Endothelial cell of umbilical vein (primary cell): ENCODE data around the gene KCNQ5. TPM values are rescaled to one million over a fixed set of nuclear protein-coding genes. Genes with fewer than 3 reads are reported as not detected.

Experiments
- BruUV-seq: library from RNA; stranded (reverse); fragments of 400-500 nt; replicated peaks from 2 replicates; lab custom pipeline; 2021; lab: Mats Ljungman, UMichigan
- CTCF ChIA-PET: fragments of 300-600, 350-600 bp; sonication (Branson Sonifier 250); formaldehyde crosslinking; loops from one replicate; lab custom pipeline; 2021; ENCODE audit warnings: antibody characterized with exemption, inconsistent platforms; lab: Charles Lee
- POLR2A ChIA-PET: fragments of 300-600, 350-600 bp; sonication (Branson Sonifier 250); formaldehyde crosslinking; loops from one replicate; lab custom pipeline; 2021; ENCODE audit warnings: antibody characterized with exemption, inconsistent platforms; lab: Charles Lee
- DNase-seq: peaks from one replicate; pipeline ENCODE4 v3.0.0-alpha.2; 2011; ENCODE audit warnings: low read depth, low spot score
- FAIRE-seq: peaks from 2 replicates; lab custom pipeline; 2011; peaks lifted over from hg19 to GRCh38; lab: Jason Lieb, UNC
- H2AFZ ChIP-seq: 2 replicates; pipeline ENCODE4 v1.6.0; 2012; ENCODE audit warnings: low read depth, low read length, control low read depth, inconsistent platforms
- H3K27ac ChIP-seq: 2 replicates; pipeline ENCODE4 v1.5.1; 2011; ENCODE audit warnings: low read depth, mild to moderate bottlenecking, control low read depth, low read length, moderate library complexity; ENCODE audit not compliant: insufficient read depth
- H3K27me3 ChIP-seq, 2 experiments: 2 replicates each; pipeline versions ENCODE4 v1.6.0 to v1.6.1; 2011; ENCODE audit warnings: low read length in 2 of 2, mixed read lengths in 1 of 2; ENCODE audit not compliant: control insufficient read depth in 2 of 2, insufficient read depth in 2 of 2
- H3K36me3 ChIP-seq, 2 experiments: 2 replicates in 1 of 2; 3 replicates in 1 of 2; pipeline ENCODE4 v1.5.1; 2011; ENCODE audit warnings: low read length in 2 of 2, mild to moderate bottlenecking in 1 of 2, moderate library complexity in 1 of 2; ENCODE audit not compliant: control insufficient read depth in 2 of 2, insufficient read depth in 2 of 2; ENCODE audit errors: extremely low read depth in 1 of 2
- H3K4me1 ChIP-seq: 3 replicates; pipeline ENCODE4 v1.5.1; 2011; ENCODE audit warnings: mild to moderate bottlenecking, low read length; ENCODE audit not compliant: control insufficient read depth, insufficient read depth; ENCODE audit errors: extremely low read depth
- H3K4me2 ChIP-seq: 2 replicates; pipeline ENCODE4 v1.6.1; 2011; ENCODE audit warnings: low read length, control low read depth, mixed read lengths; ENCODE audit not compliant: insufficient read depth
- H3K4me3 ChIP-seq, 3 experiments: fragments of 200-600 bp in 1 of 3; sonication (generic), shearing (Covaris generic) in 1 of 3; replicated peaks in 1 of 3; 2 replicates each; pipeline ENCODE4 v1.5.1; 2011 to 2016; ENCODE audit warnings: control low read depth in 3 of 3, low read length in 3 of 3, mild to moderate bottlenecking in 2 of 3, inconsistent platforms in 1 of 3, low read depth in 1 of 3, moderate library complexity in 1 of 3; ENCODE audit not compliant: insufficient read depth in 1 of 3
- H3K79me2 ChIP-seq: 2 replicates; pipeline ENCODE4 v1.6.0; 2012; ENCODE audit warnings: low read length, inconsistent platforms; ENCODE audit not compliant: control insufficient read depth, insufficient read depth
- H3K9ac ChIP-seq: replicated peaks from 2 replicates; pipeline ENCODE3; 2011; ENCODE audit warnings: low read length, control low read depth; ENCODE audit not compliant: insufficient read depth; ENCODE audit errors: extremely low read depth
- H3K9me1 ChIP-seq: replicated peaks from 3 replicates; pipeline ENCODE4 v1.6.0; 2011; ENCODE audit warnings: mild to moderate bottlenecking, low read length; ENCODE audit not compliant: control insufficient read depth, insufficient read depth; ENCODE audit errors: extremely low read depth
- H3K9me3 ChIP-seq: replicated peaks from 2 replicates; pipeline ENCODE4 v1.5.1; 2012; ENCODE audit warnings: low read length, inconsistent platforms; ENCODE audit not compliant: control insufficient read depth, insufficient read depth
- H4K20me1 ChIP-seq: replicated peaks from 2 replicates; pipeline ENCODE3; 2011; ENCODE audit warnings: mild to moderate bottlenecking, low read length; ENCODE audit not compliant: control insufficient read depth, insufficient read depth; ENCODE audit errors: extremely low read depth
- CTCF ChIP-seq, 2 donors: IDR thresholded peaks; 1 replicate in 1 of 2; 2 replicates in 1 of 2; pipeline ENCODE4 v1.5.1; 2011; ENCODE audit warnings: low read length in 2 of 2, mild to moderate bottlenecking in 2 of 2, moderate library complexity in 2 of 2, control low read depth in 1 of 2, inconsistent platforms in 1 of 2, low read depth in 1 of 2; ENCODE audit not compliant: insufficient read depth in 1 of 2; ENCODE audit errors: extremely low read depth in 1 of 2
- EZH2 ChIP-seq: IDR thresholded peaks from 2 replicates; pipeline ENCODE4 v1.6.1; 2012; ENCODE audit warnings: borderline replicate concordance, low read depth, mild to moderate bottlenecking, moderate library complexity, low read length, inconsistent platforms; ENCODE audit not compliant: severe bottlenecking
- FOS ChIP-seq: IDR thresholded peaks from 2 replicates; pipeline ENCODE4 v1.6.1; 2011; ENCODE audit warnings: mild to moderate bottlenecking, low read length, moderate library complexity, borderline replicate concordance; ENCODE audit not compliant: insufficient read depth
- GATA2 ChIP-seq: IDR thresholded peaks from 2 replicates; pipeline ENCODE4 v1.7.0; 2011; ENCODE audit warnings: low read depth, mild to moderate bottlenecking, moderate library complexity, mixed read lengths, low read length; ENCODE audit not compliant: insufficient read length, insufficient read depth
- JUN ChIP-seq: IDR thresholded peaks from 2 replicates; pipeline ENCODE4 v1.6.1; 2011; ENCODE audit warnings: borderline replicate concordance, low read depth; ENCODE audit not compliant: insufficient read length, insufficient read depth
- MAX ChIP-seq: IDR thresholded peaks from 2 replicates; pipeline ENCODE4 v1.6.1; 2011; ENCODE audit not compliant: insufficient read depth, insufficient read length
- MYC ChIP-seq: IDR thresholded peaks from one replicate; pipeline ENCODE4 v1.6.1; 2011; ENCODE audit warnings: mild to moderate bottlenecking, low read depth, low read length
- POLR2A ChIP-seq: IDR thresholded peaks from 2 replicates; pipeline ENCODE4 v1.6.1; 2012; ENCODE audit warnings: low read depth, mild to moderate bottlenecking, control low read depth, low read length
- POLR2AphosphoS5 ChIP-seq: IDR thresholded peaks from 2 replicates; pipeline ENCODE4 v1.6.1; 2012; ENCODE audit warnings: low read depth, mild to moderate bottlenecking, control low read depth, low read length, moderate library complexity; ENCODE audit not compliant: insufficient read depth
- dilution Hi-C: fragments of 300-500 bp; cut with MboI; formaldehyde crosslinking; loops from one replicate; pipeline ENCODE4 v1.15.0; 2019; ENCODE audit warnings: low sequenced_read_pairs; ENCODE audit not compliant: extremely low pct_ligation_motif_present
- intact Hi-C: fragments of 100-400 bp; cut with micrococcal nuclease; formaldehyde crosslinking; loops from one replicate; pipeline ENCODE4 v1.10.0; 2022
- polyA plus RNA-seq, 4 experiments: library from polyadenylated mRNA; depleted of rRNA in 3 of 4; stranded (reverse) in 3 of 4; unstranded in 1 of 4; fragments of >200 nt; gene quantifications; 2 replicates each; pipeline versions ENCODE4 v1.2.1 to v1.2.3, GENCODE V29; 2011 to 2012; ENCODE audit warnings: missing spikeins in 1 of 4
- total RNA-seq: library from RNA; stranded (reverse); gene quantifications from 2 replicates; pipeline ENCODE4 v1.2.3, GENCODE V29; 2021

The KCNQ5 gene
- total and polyA plus RNA-seq, 2 donors (not counting 3 experiments of a cell fraction or from before 2014, with no cell fraction given): 0.22 TPM; not detected in 1

- DNase-seq: no peak
- Histone ChIP-seq H3K4me3 (no peak overlapping the region), H3K9me1 (no peaks in the 10 kb centered on the region), H3K79me2 (no peaks in the 10 kb centered on the region), H3K9me3 (no peaks in the 10 kb centered on the region), H3K4me2 (no peak overlapping the region), H2AFZ (no peak overlapping the region), H3K4me1 (no peaks in the 10 kb centered on the region), H3K9ac (no peak overlapping the region), H3K36me3 (no peaks in the 10 kb centered on the region), H3K27ac (no peak overlapping the region), H4K20me1 (no peaks in the 10 kb centered on the region), H3K27me3 (peaks cover 0 to 1% of the 10 kb centered on the region in 2 experiments)
- FAIRE-seq: no peak
- ChIA-PET POLR2A (no interaction called here), CTCF (interaction anchor here (1.7 kb wide), 1 partner anchor 19 kb away, joined by 4 read pairs; no protein-coding TSS in a partner anchor)
- BruUV-seq: no TSS peak
- dilution Hi-C loops (no loop called here), intact Hi-C loops (no loop called here)
- TF ChIP-seq MYC (no peak), GATA2 (no peak), CTCF (IDR thresholded peaks at IDR 0.05; ENCODE audit: extremely low read depth in 1 of 2, insufficient read depth in 1 of 2, low read depth in 1 of 2, low read length in 2 of 2) (no peak)
These were observed 460.1 kb downstream of the KCNQ5 start for GRCh38 chr6:73081955-73082354.

GRCh38 chr6:73083886-73084285 lies 462.0 kb downstream of the KCNQ5 start:
- DNase-seq: no peak
- intact Hi-C loops: no loop called here
- Histone ChIP-seq H4K20me1 (no peaks in the 10 kb centered on the region), H3K79me2 (no peaks in the 10 kb centered on the region), H3K4me3 (no peak overlapping the region), H3K9me3 (no peaks in the 10 kb centered on the region), H2AFZ (no peak overlapping the region), H3K27ac (no peak overlapping the region), H3K4me2 (no peak overlapping the region), H3K4me1 (no peaks in the 10 kb centered on the region), H3K27me3 (peaks cover 0 to 1% of the 10 kb centered on the region in 2 experiments), H3K36me3 (no peaks in the 10 kb centered on the region), H3K9ac (no peak overlapping the region), H3K9me1 (no peaks in the 10 kb centered on the region)
- TF ChIP-seq MYC (no peak), EZH2 (no peak), POLR2A (no peak), POLR2AphosphoS5 (no peak), JUN (no peak), MAX (no peak), FOS (no peak), GATA2 (no peak), CTCF (IDR thresholded peaks at IDR 0.05; ENCODE audit: extremely low read depth in 1 of 2, insufficient read depth in 1 of 2, low read depth in 1 of 2, low read length in 2 of 2) (no peak)
- FAIRE-seq: no peak
- ChIA-PET POLR2A (no interaction called here), CTCF (no interaction called here)
- dilution Hi-C loops: no loop called here
- no TSS peak for BruUV-seq
